ENCODE measurements around the gene SDK1. TPM values are rescaled to one million over a fixed set of nuclear protein-coding genes. Genes with fewer than 3 reads are reported as not detected.

Gene SDK1
- total RNA-seq, 1 donor, result 0.36 TPM

GRCh38 chr7:4179688-4180380 is 878.8 kb downstream of the SDK1 start:
- no peaks in the 10 kb centered on the region for H3K4me1 ChIP-seq (ENCODE audit: insufficient read depth, low read length)
- no peaks in the 10 kb centered on the region for H3K79me2 ChIP-seq (ENCODE audit: insufficient read depth, low read length)
- no peak overlapping the region for H3K4me3 ChIP-seq (ENCODE audit: insufficient read depth, low read length)
- no peak overlapping the region for H3K27ac ChIP-seq (ENCODE audit: low read depth, low read length)
- DNase-seq (ENCODE audit: insufficient read length, low spot score, missing footprints), result no peak
- H3K4me2 ChIP-seq (ENCODE audit: insufficient read depth, low read length), result no peak overlapping the region
- H4K20me1 ChIP-seq (ENCODE audit: insufficient read depth, low read length), result no peaks in the 10 kb centered on the region
- no peaks in the 10 kb centered on the region for H3K36me3 ChIP-seq (ENCODE audit: insufficient read depth, low read length)
- TF ChIP-seq CTCF (IDR thresholded peaks at IDR 0.05; ENCODE audit: extremely low read depth, low read depth, low read length), result no peak
- H3K9me3 ChIP-seq (ENCODE audit: low read depth, low read length), result peaks cover 2% of the 10 kb centered on the region
- no peak overlapping the region for H2AFZ ChIP-seq (ENCODE audit: low read length)
- no peaks in the 10 kb centered on the region for H3K27me3 ChIP-seq (ENCODE audit: insufficient read depth, low read length)

GRCh38 chr7:4181446-4181845 is 880.4 kb downstream of the SDK1 start:
- TF ChIP-seq CTCF (IDR thresholded peaks at IDR 0.05; ENCODE audit: extremely low read depth, low read depth, low read length), result no peak
- H3K4me2 ChIP-seq (ENCODE audit: insufficient read depth, low read length), result no peak overlapping the region
- H3K9me3 ChIP-seq (ENCODE audit: low read depth, low read length), result peaks cover 2% of the 10 kb centered on the region
- no peak overlapping the region for H3K27ac ChIP-seq (ENCODE audit: low read depth, low read length)
- no peaks in the 10 kb centered on the region for H3K79me2 ChIP-seq (ENCODE audit: insufficient read depth, low read length)
- H3K4me1 ChIP-seq (ENCODE audit: insufficient read depth, low read length), result no peaks in the 10 kb centered on the region
- no peak for DNase-seq (ENCODE audit: insufficient read length, low spot score, missing footprints)
- H3K4me3 ChIP-seq (ENCODE audit: insufficient read depth, low read length), result no peak overlapping the region
- no peak overlapping the region for H2AFZ ChIP-seq (ENCODE audit: low read length)
- H3K36me3 ChIP-seq (ENCODE audit: insufficient read depth, low read length), result no peaks in the 10 kb centered on the region
- H3K27me3 ChIP-seq (ENCODE audit: insufficient read depth, low read length), result no peaks in the 10 kb centered on the region
- H4K20me1 ChIP-seq (ENCODE audit: insufficient read depth, low read length), result no peaks in the 10 kb centered on the region

- no peaks in the 10 kb centered on the region for H3K27me3 ChIP-seq (ENCODE audit: insufficient read depth, low read length)
- no peak for DNase-seq (ENCODE audit: insufficient read length, low spot score, missing footprints)
These were observed 881.7 kb downstream of the SDK1 start for GRCh38 chr7:4182605-4183300.

More at GRCh38 chr7:4182605-4183300, 881.7 kb downstream of the SDK1 start:
- H3K36me3 ChIP-seq (ENCODE audit: insufficient read depth, low read length), result no peaks in the 10 kb centered on the region
- no peaks in the 10 kb centered on the region for H3K4me1 ChIP-seq (ENCODE audit: insufficient read depth, low read length)
- no peaks in the 10 kb centered on the region for H3K79me2 ChIP-seq (ENCODE audit: insufficient read depth, low read length)
- no peak for TF ChIP-seq CTCF (IDR thresholded peaks at IDR 0.05; ENCODE audit: extremely low read depth, low read depth, low read length)
- H3K9me3 ChIP-seq (ENCODE audit: low read depth, low read length), result peaks cover 2% of the 10 kb centered on the region
- H3K4me3 ChIP-seq (ENCODE audit: insufficient read depth, low read length), result no peak overlapping the region
- no peaks in the 10 kb centered on the region for H4K20me1 ChIP-seq (ENCODE audit: insufficient read depth, low read length)
- no peak overlapping the region for H3K27ac ChIP-seq (ENCODE audit: low read depth, low read length)
- no peak overlapping the region for H2AFZ ChIP-seq (ENCODE audit: low read length)
- no peak overlapping the region for H3K4me2 ChIP-seq (ENCODE audit: insufficient read depth, low read length)

Data from osteoblast (primary cell).